ENCODE results near the gene TRNAU1AP.
"Not testable (repeated sequence)": the region's sequence is repeated elsewhere in the genome, so short reads cannot be mapped to it uniquely, and the experiment has no call there.

- not testable (repeated sequence) for TF ChIP-seq POLR2AphosphoS5 (IDR thresholded peaks at IDR 0.05; ENCODE audit: borderline replicate concordance, low read depth, low read length); EZH2 (IDR thresholded peaks at IDR 0.05)
These were observed 30.3 kb upstream of the TRNAU1AP start for GRCh38 chr1:28522537-28522936.

All from SK-N-MC (cell line).